ENCODE results near the gene UNC45B. TPM values are rescaled to one million over a fixed set of nuclear protein-coding genes. Genes with fewer than 3 reads are reported as not detected.

Gene UNC45B
- total and polyA plus RNA-seq, 2 of the 4 experiments (the other 2 are of a cell fraction): not detected

DNA sequence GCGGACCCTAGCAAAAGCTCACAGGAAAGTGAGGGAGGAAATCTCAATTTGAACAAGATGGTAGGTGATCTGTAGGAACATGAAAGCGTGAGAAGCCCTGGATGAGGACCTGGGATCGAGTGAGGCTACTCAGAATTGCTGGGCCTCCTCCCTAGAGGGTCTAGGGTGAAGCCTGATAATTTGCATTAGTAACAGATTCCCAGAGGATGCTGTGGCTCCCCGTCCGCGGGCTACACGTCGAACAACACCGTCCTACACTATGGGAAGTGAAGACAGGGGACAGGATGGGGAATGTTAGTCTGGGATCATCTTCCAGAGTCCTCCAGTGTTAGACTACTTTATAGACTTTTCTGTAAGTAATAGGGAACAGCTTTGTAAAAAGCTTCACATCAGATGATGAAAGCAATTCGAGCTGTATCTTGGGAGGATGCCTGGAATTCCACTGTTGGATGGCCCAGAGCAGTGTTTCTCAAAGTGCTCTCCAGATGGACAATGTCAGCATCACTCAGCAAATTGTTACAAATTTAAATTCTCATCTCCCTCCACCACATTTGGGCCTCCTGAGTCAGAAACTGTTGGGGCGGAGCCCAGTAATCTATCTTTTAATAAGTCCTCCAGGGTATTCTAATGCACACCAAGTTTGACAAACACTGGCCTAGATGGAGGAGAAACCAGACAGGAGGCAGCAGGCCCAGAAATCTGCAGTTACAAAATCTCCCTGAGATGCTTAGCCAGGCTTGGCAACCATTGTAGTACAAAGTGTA is 19.7 kb upstream of the UNC45B start:
- Histone ChIP-seq H3K27ac (ENCODE audit: insufficient read depth, low read length) (peak overlapping the region; percentile 97), H4K8ac (ENCODE audit: low read depth in 2 of 2, low read length in 2 of 2) (peak overlapping the region; percentile 83 to 92), H3K4me3 (ENCODE audit: insufficient read depth, low read depth, low read length) (no peak overlapping the region), H2AK9ac (replicated peaks; ENCODE audit: low read depth, low read length, poor library complexity) (peak overlapping the region; percentile 86), H2AFZ (replicated peaks; ENCODE audit: low read length, poor library complexity) (peak overlapping the region; percentile 82), H4K5ac (ENCODE audit: low read depth, low read length) (peak overlapping the region; percentile 88), H3K9me1 (ENCODE audit: insufficient read depth, low read length) (peaks cover 17% of the 10 kb centered on the region), H2BK15ac (ENCODE audit: low read depth, low read length) (peak overlapping the region; percentile 88; the same call in 2 of the 3 replicates), H2BK5ac (ENCODE audit: low read depth, low read length, poor library complexity, severe bottlenecking) (peak overlapping the region; percentile 87), H2BK120ac (ENCODE audit: low read depth, low read length) (peak overlapping the region; percentile 98), H3K4me2 (ENCODE audit: low read depth, low read length) (peak overlapping the region; percentile 41; the same call in 1 of the 2 replicates), H3K14ac (replicated peaks; ENCODE audit: low read depth, low read length) (peak overlapping the region; percentile 87), H2BK20ac (ENCODE audit: low read depth, low read length) (peak overlapping the region; percentile 95), H2AK5ac (ENCODE audit: low read depth, low read length) (peak overlapping the region; percentile 98), H3K9ac (ENCODE audit: low read depth, low read length) (peak overlapping the region; percentile 67), H3K9me3 (ENCODE audit: control insufficient read depth, insufficient read depth, low read length) (no peaks in the 10 kb centered on the region), H3K56ac (ENCODE audit: extremely low read depth, insufficient read depth, low read length) (peak overlapping the region; percentile 75), H3K79me1 (ENCODE audit: low read depth in 1 of 2, low read length in 2 of 2) (no peaks in the 10 kb centered on the region), H4K91ac (ENCODE audit: insufficient read depth, low read depth, low read length) (peak overlapping the region; percentile 92), H3K27me3 (ENCODE audit: control insufficient read depth, insufficient read depth, low read length) (no peaks in the 10 kb centered on the region), H3K4me1 (ENCODE audit: control insufficient read depth, insufficient read depth, low read length) (peaks cover 36% of the 10 kb centered on the region), H4K20me1 (ENCODE audit: insufficient read depth, low read length) (no peaks in the 10 kb centered on the region; the same call in 1 of the 2 replicates), H3K18ac (ENCODE audit: low read depth, low read length) (peak overlapping the region; percentile 86), H3K36me3 (ENCODE audit: control insufficient read depth, insufficient read depth, low read length) (peaks cover 20% of the 10 kb centered on the region), H3K23ac (ENCODE audit: low read depth, low read length) (peak overlapping the region; percentile 92), H3K4ac (ENCODE audit: low read depth, low read length) (peak overlapping the region; percentile 95)
- ChIA-PET CTCF (interaction anchor here (0.7 to 1.8 kb wide), 4 partner anchors 8 to 156 kb away, joined by 3 to 4 read pairs (median 4); no protein-coding TSS in a partner anchor), POLR2A (ENCODE audit: unreplicated experiment) (no interaction called here)
- peak; percentile 94 for DNase-seq
- 60% methylated on average over 3 of the region's 11 CpGs; no CpG with 5 or more reads in 1 of the 2 experiments for WGBS, 2 experiments (ENCODE audit: extremely low coverage in 2 of 2, insufficient read length in 1 of 2)
- TF ChIP-seq NFE2L2 (IDR thresholded peaks at IDR 0.05; ENCODE audit: low read depth, low read length) (peak; percentile 41; the same call in 1 of the 2 replicates), BHLHE40 (IDR thresholded peaks at IDR 0.05; ENCODE audit: low read depth, low read length) (no peak), RCOR1 (IDR thresholded peaks at IDR 0.05; ENCODE audit: insufficient replicate concordance, low read length) (no peak)
- dilution Hi-C loops (cut with HindIII; ENCODE audit: low sequenced_read_pairs, unreplicated experiment): no loop called here
- BruUV-seq (replicated peaks): no TSS peak
- intact Hi-C loops (cut with micrococcal nuclease): loop anchor here (1.0 kb wide), 1 partner anchor 126 kb away; no protein-coding TSS in a partner anchor
- ATAC-seq (ENCODE audit: low read depth): peak; percentile 84
- in situ Hi-C loops (cut with MboI; ENCODE audit: low sequenced_read_pairs): loop anchor here (10.0 kb wide), 2 partner anchors 583 to 703 kb away; no protein-coding TSS in a partner anchor

Measured in IMR-90 (cell line).